Spinal cord (tissue), 10 donors: ENCODE results near the gene SULT4A1. TPM values are rescaled to one million over a fixed set of nuclear protein-coding genes. Genes with fewer than 3 reads are reported as not detected.

ENCODE experiments used
- DNase-seq, 6 donors: peaks; one replicate each; pipeline versions ENCODE4 v3.0.0 to v3.0.0-alpha.2; 2013 to 2015; ENCODE audit warnings: low spot score in 6 of 6, low read depth in 4 of 6
- H3K27ac ChIP-seq: one replicate; pipeline ENCODE4 v1.5.1; 2013; ENCODE audit warnings: low read depth, low read length, control low read depth
- H3K27me3 ChIP-seq: one replicate; pipeline ENCODE4 v1.6.1; 2013; ENCODE audit warnings: low read length; ENCODE audit not compliant: control insufficient read depth, insufficient read depth
- H3K36me3 ChIP-seq: one replicate; pipeline ENCODE4 v1.6.1; 2013; ENCODE audit warnings: low read length; ENCODE audit not compliant: control insufficient read depth, insufficient read depth
- H3K4me1 ChIP-seq: one replicate; pipeline ENCODE4 v1.6.1; 2013; ENCODE audit warnings: low read length; ENCODE audit not compliant: control insufficient read depth, insufficient read depth
- H3K4me3 ChIP-seq: one replicate; pipeline ENCODE4 v1.5.1; 2013; ENCODE audit warnings: low read depth, low read length, control low read depth
- H3K9me3 ChIP-seq: one replicate; pipeline ENCODE4 v1.6.1; 2013; ENCODE audit warnings: low read length; ENCODE audit not compliant: control insufficient read depth, insufficient read depth
- WGBS: methylation state at CpG from one replicate; pipeline ENCODE4 v1.1.5; 2013; ENCODE audit warnings: missing lambda C conversion rate; ENCODE audit not compliant: insufficient coverage; 5-methylcytosine and 5-hydroxymethylcytosine counted together
- polyA plus RNA-seq, 2 donors: library from polyadenylated mRNA; unstranded; fragments of 120-200 nt; gene quantifications; one replicate each; pipeline ENCODE4 v1.2.1, GENCODE V29; 2013; ENCODE audit not compliant: insufficient read length in 2 of 2
- total RNA-seq, 2 donors: library from RNA; depleted of rRNA in 1 of 2; stranded (reverse); fragments of 120-200 nt in 1 of 2; fragments of >200 nt in 1 of 2; gene quantifications; one replicate each; pipeline versions ENCODE4 v1.2.3 to v1.2.4, GENCODE V29; 2013 to 2014
- donor health status: healthy.

SULT4A1 gene
- total and polyA plus RNA-seq, 4 donors: 15.7 to 90.2 (median 76.7) TPM

DNA sequence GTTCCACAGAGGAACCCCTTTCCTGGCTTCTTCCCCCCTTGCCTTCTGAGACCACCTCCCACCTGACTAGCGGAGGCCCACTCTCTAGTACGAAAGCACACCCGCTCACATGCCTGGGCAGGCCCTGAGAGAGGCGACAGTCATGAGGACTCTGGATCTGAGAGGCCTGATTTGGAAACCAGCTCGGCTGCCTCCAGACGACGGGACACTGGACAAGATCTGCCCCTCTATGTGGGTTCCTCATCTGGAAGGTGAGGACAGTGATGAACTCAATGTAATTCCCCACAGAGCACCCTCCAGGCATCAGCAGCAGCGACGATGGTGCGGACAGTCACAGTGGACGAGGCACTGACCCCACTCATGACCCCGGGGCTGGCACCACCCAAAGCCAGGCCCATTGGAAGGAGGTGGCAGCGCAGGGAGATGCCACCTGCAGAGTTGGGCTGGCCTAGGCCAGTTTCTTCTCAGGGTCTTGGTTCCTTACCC is 7.5 kb downstream of the SULT4A1 start:
- 90% methylated on average over 12 of the region's 13 CpGs for WGBS
- peaks cover 2% of the 10 kb centered on the region for H3K9me3 ChIP-seq
- H3K27me3 ChIP-seq: no peaks in the 10 kb centered on the region
- no peak overlapping the region for H3K27ac ChIP-seq
- DNase-seq: no peak
- no peak overlapping the region for H3K4me3 ChIP-seq
- H3K4me1 ChIP-seq: peaks cover 14% of the 10 kb centered on the region
- peaks cover 7% of the 10 kb centered on the region for H3K36me3 ChIP-seq

DNA sequence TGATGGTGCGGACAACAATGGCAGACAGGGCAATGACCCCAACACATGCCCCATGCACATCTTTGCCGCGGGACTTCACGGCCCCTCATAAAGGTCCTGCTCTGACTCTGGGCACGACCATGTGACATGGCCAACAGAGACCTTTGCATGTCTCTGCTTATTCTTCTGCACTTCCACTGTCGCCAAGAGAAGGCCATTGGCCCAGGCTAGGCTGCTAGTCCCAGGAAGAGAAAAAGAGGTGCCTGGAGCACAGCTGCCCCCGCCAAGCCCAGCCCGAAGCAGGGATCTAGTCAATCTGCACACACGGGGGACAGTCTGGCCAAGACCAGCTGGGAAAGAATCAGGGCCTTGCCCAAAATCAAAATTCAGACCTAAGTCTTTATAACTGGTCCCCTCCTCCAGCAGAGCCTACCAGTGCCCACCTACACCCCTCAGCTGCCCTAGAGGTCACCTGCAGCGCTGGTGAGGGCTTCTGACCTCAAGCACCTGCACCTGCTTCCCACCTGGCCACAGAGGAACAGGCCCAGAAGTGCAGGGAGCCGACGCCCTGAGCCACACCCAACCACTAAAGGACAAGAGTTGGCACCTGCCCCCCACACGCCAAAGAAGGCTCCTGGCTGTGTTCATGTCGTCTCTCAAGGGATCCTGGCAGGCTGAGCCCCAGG is 8.1 kb downstream of the SULT4A1 start:
- WGBS: 95% methylated on average over 14 of the region's 14 CpGs
- H3K4me1 ChIP-seq: peaks cover 12% of the 10 kb centered on the region
- no peak overlapping the region for H3K27ac ChIP-seq
- no peaks in the 10 kb centered on the region for H3K27me3 ChIP-seq
- H3K36me3 ChIP-seq: peaks cover 7% of the 10 kb centered on the region
- no peak for DNase-seq
- H3K9me3 ChIP-seq: peaks cover 2% of the 10 kb centered on the region
- H3K4me3 ChIP-seq: no peak overlapping the region

DNA sequence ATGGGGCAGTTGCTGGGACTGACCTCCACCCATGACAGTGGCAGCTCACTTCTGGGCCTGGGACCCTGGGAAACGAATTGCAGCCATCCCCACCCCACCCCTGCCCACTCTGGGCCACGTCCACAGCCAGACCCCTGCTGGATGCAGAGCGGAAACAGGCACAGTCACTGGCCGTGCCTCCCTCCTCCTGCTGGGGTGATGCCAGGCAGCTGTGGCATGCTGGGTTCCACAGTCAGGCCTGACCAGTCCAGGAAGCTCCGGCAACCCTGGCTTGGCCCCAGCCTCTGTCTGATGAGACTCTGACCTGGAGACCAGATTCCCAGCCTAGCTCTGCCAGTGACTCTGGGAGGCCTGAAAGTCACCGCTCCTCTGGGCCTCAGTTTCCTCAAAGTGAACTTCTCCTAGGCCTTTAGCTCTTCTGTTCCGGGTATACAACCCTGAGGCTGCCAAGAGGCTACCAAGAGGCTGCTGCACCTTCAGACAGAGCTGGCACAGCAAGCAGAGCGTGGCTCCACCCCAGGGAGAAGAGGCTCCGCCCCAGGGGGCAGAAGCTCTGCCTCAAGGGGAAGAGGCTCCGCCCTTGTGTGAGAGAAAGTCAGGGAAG is 8.9 kb downstream of the SULT4A1 start:
- no peak overlapping the region for H3K4me3 ChIP-seq
- H3K36me3 ChIP-seq: peaks cover 8% of the 10 kb centered on the region
- DNase-seq: no peak
- H3K27ac ChIP-seq: no peak overlapping the region
- 73% methylated on average over 10 of the region's 10 CpGs for WGBS
- H3K4me1 ChIP-seq: peaks cover 18% of the 10 kb centered on the region
- H3K9me3 ChIP-seq: peaks cover 2% of the 10 kb centered on the region
- H3K27me3 ChIP-seq: no peaks in the 10 kb centered on the region

DNA sequence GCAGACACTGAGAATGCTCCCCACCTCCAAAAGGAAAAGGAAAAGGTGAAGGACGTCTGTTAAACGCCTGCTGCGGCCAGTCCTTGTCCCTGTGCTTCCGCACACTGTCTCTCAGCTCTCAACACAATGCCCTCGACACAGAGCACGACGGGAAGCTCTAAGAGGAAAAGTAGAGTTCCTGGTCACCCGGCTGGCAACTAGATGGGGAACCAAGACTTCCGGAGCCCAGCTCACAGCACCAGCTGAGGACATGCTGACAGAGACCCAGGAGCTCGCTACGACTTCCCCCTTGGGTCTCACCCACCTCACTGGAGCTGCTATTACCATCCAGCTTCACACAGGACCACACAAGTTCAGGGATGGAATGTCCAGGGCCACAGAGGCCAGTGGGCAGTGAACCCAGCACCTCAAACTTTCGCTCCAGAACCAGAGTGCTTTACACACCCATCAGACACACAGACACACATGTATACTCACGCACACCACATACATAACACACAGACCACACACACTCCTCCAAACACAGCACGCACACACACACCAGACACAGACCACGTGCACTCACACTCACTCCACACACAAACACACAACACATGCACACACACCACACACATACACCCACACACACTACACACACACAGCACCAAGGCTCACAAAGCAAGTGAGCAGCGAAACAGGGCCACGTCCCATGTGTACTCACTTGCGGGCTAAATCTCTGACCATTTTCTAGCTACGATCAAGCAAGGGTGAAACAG is 9.6 kb downstream of the SULT4A1 start:
- H3K4me1 ChIP-seq: peaks cover 23% of the 10 kb centered on the region
- peaks cover 9% of the 10 kb centered on the region for H3K36me3 ChIP-seq
- H3K27ac ChIP-seq: no peak overlapping the region
- no peak for DNase-seq
- WGBS: 82% methylated on average over 15 of the region's 19 CpGs
- peaks cover 2% of the 10 kb centered on the region for H3K9me3 ChIP-seq
- no peaks in the 10 kb centered on the region for H3K27me3 ChIP-seq
- H3K4me3 ChIP-seq: no peak overlapping the region

DNA sequence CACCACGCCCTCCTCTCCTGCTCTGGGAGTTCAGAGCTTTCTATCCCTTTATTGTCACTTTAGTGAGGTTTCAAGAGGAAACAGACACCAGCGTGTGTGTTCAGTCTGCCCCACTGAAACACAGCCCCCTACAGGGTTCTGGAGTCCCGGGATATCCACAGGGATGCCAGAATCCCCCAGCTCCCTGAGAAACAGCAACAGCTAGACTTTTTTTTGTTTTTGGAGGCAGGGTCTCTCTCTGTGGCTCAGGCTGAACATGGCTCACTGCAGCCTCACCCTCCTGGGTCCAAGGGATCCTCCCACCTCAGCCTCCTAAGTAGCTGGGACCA is 10.4 kb downstream of the SULT4A1 start:
- H3K27me3 ChIP-seq: no peaks in the 10 kb centered on the region

DNA sequence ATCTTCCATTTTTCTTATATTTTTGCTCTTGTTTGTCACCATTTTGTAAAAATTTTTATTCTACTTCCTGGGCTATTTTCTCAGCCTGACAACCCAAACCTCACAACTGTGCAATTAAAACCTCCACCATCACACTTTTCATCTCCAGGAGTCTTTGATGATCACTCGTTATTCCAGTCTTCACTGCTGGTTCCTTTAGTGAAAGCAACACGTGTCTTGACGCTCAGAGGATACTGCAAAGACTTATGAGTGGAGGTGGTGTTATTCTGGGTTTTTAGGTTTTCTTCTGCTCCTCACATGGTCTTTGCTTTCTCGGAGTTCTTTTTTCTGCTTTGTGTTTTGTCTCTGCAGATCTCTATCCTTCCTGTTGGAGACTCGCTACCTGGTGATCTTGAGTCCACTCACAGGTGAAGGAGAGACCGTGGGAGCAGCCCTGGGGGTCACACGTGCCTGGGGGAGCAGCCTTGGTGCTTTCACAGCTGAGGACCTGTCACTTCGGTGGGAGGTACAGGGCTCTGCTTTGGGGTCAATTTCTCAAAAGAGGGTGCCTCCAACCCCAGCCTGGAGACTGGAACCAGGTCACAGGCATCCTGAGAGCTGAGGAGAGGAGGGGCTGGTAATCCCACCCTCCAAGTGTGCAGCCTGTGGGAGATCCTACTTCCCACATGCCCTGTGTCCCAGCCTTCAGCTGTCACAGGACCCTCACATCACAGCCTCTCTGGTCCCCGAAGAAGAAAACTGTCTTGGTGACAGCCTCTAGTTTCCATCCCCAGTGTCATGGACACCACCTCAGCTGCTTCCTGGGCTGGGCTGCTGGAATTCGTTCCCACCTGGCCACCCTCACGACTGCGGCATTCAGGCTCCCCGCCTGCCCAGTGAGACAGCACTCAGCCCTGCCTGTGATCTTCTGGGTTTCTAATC is 11.0 kb downstream of the SULT4A1 start:
- Histone ChIP-seq H3K4me1 (peaks cover 23% of the 10 kb centered on the region), H3K9me3 (no peaks in the 10 kb centered on the region), H3K27ac (no peak overlapping the region), H3K36me3 (peaks cover 9% of the 10 kb centered on the region), H3K4me3 (no peak overlapping the region), H3K27me3 (no peaks in the 10 kb centered on the region)
- DNase-seq: no peak
- 77% methylated on average over 10 of the region's 13 CpGs for WGBS

More for the DNA sequence above, 10.4 kb downstream of the SULT4A1 start:
- Histone ChIP-seq H3K36me3 (peaks cover 9% of the 10 kb centered on the region), H3K9me3 (no peaks in the 10 kb centered on the region), H3K4me1 (peaks cover 23% of the 10 kb centered on the region), H3K4me3 (no peak overlapping the region), H3K27ac (no peak overlapping the region)
- WGBS: 64% methylated on average over 2 of the region's 3 CpGs
- DNase-seq: no peak

DNA sequence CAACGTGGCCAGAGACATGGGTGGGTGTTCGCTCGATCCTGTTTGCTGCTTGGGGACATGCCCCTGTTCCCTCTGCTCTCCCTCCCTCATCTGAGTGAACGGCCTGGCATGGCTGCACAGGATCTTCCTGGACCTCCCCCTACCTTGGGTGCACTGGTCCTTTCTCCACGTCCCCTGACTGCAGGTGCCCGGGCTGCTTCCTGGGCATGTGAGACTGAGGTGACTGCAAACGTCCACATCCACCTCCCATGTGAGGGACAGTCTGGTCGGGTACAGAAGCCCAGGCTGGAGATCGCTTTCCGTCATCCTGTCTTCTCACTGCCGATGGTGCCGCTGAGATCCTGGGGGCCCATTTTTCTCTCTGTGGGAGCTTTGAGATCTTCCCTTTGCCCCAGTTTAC is 11.8 kb downstream of the SULT4A1 start:
- Histone ChIP-seq H3K9me3 (no peaks in the 10 kb centered on the region), H3K4me1 (peaks cover 23% of the 10 kb centered on the region), H3K27me3 (no peaks in the 10 kb centered on the region), H3K4me3 (no peak overlapping the region), H3K27ac (no peak overlapping the region), H3K36me3 (peaks cover 9% of the 10 kb centered on the region)
- 67% methylated on average over 11 of the region's 12 CpGs for WGBS
- no peak for DNase-seq

DNA sequence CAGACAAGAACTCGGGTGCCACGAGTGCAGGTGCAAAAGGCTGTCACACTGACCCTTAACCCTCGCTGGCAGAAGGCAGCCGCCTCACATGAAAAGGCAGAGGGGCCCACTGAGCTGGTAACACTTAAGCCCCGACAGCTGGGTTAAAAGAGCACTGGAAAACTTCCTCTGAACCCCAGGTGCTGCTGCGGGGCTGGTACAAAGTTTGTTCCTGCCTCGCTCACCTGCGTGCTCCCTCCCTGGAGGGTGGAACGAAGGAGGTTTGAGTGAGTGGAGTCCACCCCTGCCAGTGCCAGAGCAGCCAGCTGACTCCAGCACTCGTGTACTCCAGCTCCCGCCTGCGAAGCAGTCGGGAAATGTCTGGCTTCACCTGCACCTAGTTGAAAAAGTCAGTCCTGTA is 12.6 kb downstream of the SULT4A1 start:
- DNase-seq: no peak
- Histone ChIP-seq H3K27ac (no peak overlapping the region), H3K9me3 (no peaks in the 10 kb centered on the region), H3K27me3 (no peaks in the 10 kb centered on the region), H3K36me3 (peaks cover 14% of the 10 kb centered on the region), H3K4me3 (no peak overlapping the region), H3K4me1 (peaks cover 23% of the 10 kb centered on the region)
- 74% methylated on average over 13 of the region's 13 CpGs for WGBS
